Body of pancreas (tissue), 4 donors: ENCODE measurements around the gene NDUFS1.

ENCODE experiments used
- CTCF ChIP-seq, 7 experiments: fragments of 450-650 bp in 4 of 7; fragments of 200-600 bp in 3 of 7; sonication (generic) in 3 of 7; IDR thresholded peaks; one replicate each; pipeline ENCODE4 v1.5.1; 2016 to 2019; ENCODE audit warnings: antibody characterized with exemption in 7 of 7
- POLR2A ChIP-seq, 3 donors: fragments of 450-650 bp; IDR thresholded peaks; one replicate each; pipeline ENCODE4 v1.6.1; 2016; ENCODE audit warnings: antibody characterized with exemption in 3 of 3, mild to moderate bottlenecking in 2 of 3

GRCh38 chr2:206150168-206150567 is 9.1 kb downstream of the NDUFS1 start:
- TF ChIP-seq CTCF (IDR thresholded peaks at IDR 0.05) = no peak
- TF ChIP-seq POLR2A (IDR thresholded peaks at IDR 0.05) = no peak
